Measurements from ENCODE around the gene ZNF469.

ZNF469 gene

GRCh38 chr16:88346680-88347505 is 35.9 kb upstream of the ZNF469 start:
- no peak for DNase-seq

DNA sequence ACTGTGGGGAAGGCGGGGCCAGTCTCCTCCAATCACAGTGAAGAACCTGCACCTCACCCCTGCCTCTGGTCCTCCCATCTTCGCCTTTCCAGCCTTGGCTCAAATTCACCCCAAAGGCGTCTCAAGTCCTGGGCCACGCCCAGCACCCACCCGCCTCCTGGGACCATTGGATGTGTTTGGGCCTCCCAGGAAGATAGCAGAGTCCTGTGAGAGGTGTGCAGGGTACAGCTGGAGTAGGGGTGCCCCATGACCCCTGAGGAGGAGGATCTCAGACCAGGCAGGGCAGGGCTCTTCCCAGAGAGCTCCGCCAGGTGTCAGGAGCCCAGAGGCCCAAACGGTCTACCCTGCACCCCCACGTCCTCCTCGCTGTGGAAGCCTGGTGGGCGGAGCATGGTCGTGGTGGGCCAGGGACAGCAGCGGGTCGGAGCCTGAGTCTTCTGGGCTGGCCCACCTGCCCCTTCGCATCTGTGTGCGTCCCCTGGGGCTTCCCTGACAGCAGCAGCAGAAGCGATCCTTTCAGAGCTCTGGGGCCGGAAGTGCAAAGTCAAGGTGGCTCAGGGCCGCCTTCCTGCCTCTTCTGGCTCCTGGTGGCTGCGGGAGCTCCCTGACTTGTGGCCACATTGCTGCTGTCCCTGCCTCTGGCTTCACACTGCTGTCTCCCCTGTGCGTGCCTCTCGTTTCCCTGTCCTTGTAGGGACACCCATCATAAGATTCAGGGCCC is 34.9 kb upstream of the ZNF469 start:
- DNase-seq = no peak

DNA sequence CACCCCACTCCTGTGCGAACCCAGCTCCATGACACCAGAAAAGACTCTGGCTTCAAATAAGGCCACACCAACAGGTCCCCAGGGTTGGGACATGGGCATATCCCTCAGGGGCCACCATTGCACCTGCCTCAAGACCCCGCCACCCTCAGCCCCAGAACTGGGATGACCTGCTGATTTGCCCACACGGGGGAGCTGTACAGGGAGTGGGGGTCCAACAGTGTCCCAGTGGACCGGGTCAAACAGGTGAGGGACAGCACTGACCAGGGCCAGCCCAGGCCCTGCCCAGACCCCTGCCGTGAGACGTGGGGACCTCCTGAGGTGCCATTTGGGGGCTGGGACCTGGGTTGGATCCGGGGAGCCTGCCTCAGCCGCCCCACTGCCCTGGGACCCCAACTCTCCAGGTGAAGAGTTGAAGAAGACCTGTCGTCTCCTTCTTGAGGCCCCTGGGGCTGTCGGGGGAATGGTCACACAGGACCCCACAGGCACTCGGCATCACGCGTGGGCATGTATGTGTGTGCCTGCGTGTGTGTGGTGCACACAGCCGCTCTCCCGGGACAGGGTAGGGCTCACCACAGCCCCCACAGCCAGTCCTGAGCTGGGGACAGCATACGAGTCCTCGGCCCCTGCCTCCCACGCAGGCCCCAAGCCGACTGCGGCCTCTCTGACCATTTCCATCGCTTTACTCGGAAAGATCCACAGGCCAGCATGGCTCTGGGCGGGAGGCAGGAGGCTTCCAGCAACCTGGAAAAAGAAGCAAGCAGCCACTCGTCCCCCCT is 34.2 kb upstream of the ZNF469 start:
- no peak for DNase-seq

- DNase-seq = no peak
Measured at GRCh38 chr16:88349153-88349902, 33.4 kb upstream of the ZNF469 start.

- DNase-seq = no peak
Measured at GRCh38 chr16:88349903-88350900, 32.6 kb upstream of the ZNF469 start.

- DNase-seq = no peak
Measured at GRCh38 chr16:88350922-88351321, 31.8 kb upstream of the ZNF469 start.

- no peak for DNase-seq
Measured at GRCh38 chr16:88351491-88352101, 31.2 kb upstream of the ZNF469 start.

GRCh38 chr16:88352261-88353200 is 30.2 kb upstream of the ZNF469 start:
- no peak for DNase-seq

DNA sequence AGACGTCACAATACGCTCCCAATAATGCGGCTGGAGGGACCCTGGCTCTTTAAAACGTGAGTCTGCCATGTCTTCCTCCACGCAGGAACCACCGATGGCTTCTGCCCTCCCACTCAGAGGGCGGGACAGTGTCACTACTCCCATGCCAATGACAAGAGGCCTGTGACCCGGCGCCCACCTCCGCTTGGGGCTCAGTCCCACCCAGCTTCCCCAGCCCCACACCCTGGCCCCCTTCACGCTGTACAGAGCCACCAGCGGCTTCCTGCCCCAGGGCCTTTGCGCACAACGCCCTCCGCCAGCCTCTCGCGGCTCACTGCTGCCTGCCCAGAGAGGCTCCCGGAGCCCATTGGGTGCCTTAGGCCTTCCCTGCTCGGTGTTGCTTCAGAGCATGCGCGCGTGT is 29.5 kb upstream of the ZNF469 start:
- no peak for DNase-seq

DNA sequence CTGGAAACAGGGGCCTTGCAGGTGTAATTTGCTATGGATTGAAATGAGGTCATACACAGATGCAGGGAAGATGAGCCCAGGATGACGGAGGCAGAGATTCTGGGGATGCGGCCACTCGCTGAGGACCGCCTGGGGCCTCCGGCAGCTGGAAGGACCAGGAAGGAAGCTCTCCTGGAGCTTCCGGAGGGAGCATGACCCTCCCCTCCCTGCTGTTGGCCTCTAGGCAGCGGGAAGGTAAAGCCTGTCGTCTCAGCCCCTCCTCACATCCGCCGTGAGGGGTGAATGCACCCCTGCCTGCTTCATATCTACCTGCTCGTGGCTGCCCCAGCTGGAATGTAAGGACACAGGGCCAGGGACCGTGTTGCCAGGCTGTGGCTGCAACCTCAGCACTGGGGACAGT is 29.1 kb upstream of the ZNF469 start:
- DNase-seq = no peak

DNA sequence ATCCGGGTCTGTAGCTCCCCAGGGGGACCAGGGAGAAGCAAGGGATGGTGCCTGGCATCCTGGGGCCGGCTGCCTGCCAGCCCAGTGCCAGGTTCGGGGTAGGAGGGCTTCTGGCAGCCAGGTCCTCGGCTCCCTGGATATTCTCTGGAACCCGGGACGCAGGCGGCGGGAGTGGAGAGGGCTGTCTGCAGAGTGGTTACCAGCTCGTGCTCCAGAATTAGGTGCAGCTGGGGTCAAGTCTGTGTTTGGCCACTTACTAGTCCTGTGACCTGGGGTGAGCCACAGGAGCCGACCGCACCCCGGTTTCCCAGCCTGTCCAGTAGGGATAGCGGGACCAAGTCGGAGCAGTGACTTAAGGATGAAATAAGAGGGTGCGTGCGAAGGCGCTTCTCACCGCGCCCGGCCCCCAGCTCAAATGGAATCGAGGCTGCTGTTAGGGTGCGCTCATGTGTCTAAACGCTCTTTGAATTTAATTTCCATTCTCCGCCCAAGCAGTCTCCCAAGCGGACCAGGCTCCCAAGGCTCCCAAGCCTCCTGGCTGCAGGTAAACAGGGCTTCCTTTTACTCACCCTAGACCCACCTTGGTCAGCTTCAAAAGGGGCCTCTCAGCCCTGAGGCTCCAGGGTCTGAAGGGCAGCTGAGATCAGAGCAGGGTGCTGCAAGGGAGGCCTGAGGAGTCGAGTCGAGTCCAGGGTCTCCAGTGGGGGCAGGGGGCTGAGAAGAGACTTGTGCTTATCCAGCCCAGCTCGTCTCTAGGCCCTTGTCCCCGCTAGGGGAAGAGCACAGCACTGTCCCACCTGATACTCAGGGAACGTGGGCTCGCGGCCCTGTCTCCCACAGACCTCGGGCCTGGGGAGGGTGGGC is 28.3 kb upstream of the ZNF469 start:
- DNase-seq = no peak

- no peak for DNase-seq
Measured at GRCh38 chr16:88355093-88355388, 27.7 kb upstream of the ZNF469 start.

DNA sequence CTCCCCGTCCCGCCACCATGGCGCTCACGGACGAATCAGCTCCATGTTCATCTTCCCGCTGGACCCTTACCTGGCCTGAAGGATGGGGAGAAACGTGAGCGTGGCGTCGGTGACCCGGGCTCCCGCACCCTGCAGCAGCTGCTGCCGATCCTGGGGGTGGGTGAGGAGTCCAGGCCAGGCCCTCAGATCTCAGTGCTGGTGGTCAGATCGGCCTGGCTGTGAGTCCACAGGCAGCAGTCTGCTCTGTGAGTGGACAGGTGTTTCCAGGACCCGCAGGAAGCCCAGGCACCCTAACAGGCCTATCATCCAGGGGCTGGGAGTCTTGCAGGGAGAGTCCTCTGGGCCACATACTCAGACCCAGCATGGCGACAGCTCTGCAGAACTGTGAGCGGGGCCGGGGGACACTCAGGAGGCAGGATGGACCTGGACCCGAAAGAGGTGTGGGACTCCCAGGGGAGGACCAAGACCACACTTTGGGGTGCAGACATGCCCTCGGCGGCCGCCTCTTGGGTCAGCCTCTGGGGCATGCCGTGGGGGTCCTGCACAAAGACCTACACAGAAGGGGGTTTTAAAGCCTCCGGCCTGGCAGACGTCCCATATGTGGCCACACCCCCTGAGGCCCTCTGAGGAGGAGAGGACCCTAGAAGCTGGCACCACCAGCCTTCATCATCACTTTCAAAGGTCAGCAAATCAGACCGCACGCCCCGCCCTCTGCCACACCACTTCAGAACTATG is 27.2 kb upstream of the ZNF469 start:
- DNase-seq = no peak

DNA sequence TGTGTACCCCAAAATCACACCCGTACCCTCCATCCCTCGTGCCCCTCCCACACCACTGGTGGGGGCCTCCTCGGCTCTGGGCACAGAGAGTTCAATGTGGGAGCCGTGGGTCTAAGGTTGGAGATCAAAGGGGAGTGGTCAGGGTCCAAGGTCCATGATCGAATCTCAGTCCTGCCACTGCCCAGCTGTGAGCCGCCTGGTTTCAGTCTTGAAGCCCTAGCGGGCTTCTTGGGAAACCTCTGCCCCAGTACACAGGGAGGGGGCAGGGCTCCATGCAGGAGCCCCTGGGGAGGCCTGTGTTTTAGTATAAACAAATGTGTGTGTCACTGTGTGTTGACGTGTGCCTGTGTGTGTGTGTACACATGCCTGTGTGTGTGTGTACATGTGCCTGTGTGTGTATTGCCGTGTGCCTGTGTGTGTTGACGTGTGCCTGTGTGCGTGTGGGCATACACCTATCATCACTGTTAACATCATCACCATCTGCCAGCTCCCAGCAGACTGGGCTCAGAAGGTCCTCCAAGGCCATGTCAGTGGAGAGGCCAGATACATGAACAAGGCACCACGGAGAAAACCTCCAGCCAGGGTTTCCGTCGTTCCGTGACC is 26.5 kb upstream of the ZNF469 start:
- DNase-seq = no peak

- no peak for DNase-seq
Measured at GRCh38 chr16:88356727-88357199, 26.0 kb upstream of the ZNF469 start.

GRCh38 chr16:88357317-88358022 is 25.3 kb upstream of the ZNF469 start:
- no peak for DNase-seq

GRCh38 chr16:88358023-88358420 is 24.7 kb upstream of the ZNF469 start:
- DNase-seq = no peak
